CD4-positive, alpha-beta T cell treated with Interleukin-6 for 4 hours (primary cell): Measurements from ENCODE around the gene MGLL.

ENCODE experiments used
- DNase-seq: peaks from one replicate; pipeline ENCODE4 v3.0.0-alpha.2; 2020; ENCODE audit warnings: mixed read lengths

The MGLL gene

GRCh38 chr3:127736801-127737539 is 85.3 kb downstream of the MGLL start:
- DNase-seq, result no peak

GRCh38 chr3:127735767-127736693 is 86.3 kb downstream of the MGLL start:
- DNase-seq, result no peak

GRCh38 chr3:127734754-127735473 is 87.4 kb downstream of the MGLL start:
- DNase-seq, result no peak

GRCh38 chr3:127734181-127734720 is 88.1 kb downstream of the MGLL start:
- no peak for DNase-seq

GRCh38 chr3:127733781-127734180 is 88.5 kb downstream of the MGLL start:
- no peak for DNase-seq

- DNase-seq, result no peak
Measured at GRCh38 chr3:127732879-127733350, 89.4 kb downstream of the MGLL start.

GRCh38 chr3:127732303-127732702 is 90.0 kb downstream of the MGLL start:
- no peak for DNase-seq

GRCh38 chr3:127731546-127732289 is 90.6 kb downstream of the MGLL start:
- no peak for DNase-seq

- DNase-seq, result no peak
Measured at GRCh38 chr3:127730666-127731295, 91.5 kb downstream of the MGLL start.

GRCh38 chr3:127730171-127730570 is 92.1 kb downstream of the MGLL start:
- DNase-seq, result no peak

GRCh38 chr3:127729556-127730056 is 92.7 kb downstream of the MGLL start:
- DNase-seq, result no peak

GRCh38 chr3:127728417-127729015 is 93.8 kb downstream of the MGLL start:
- no peak for DNase-seq

- no peak for DNase-seq
Measured at GRCh38 chr3:127726894-127727293, 95.4 kb downstream of the MGLL start.

GRCh38 chr3:127723011-127723567 is 99.2 kb downstream of the MGLL start:
- DNase-seq, result no peak

- no peak for DNase-seq
Measured at GRCh38 chr3:127722091-127722784, 100.1 kb downstream of the MGLL start.

GRCh38 chr3:127720985-127721935 is 101.1 kb downstream of the MGLL start:
- DNase-seq, result no peak

GRCh38 chr3:127720161-127720823 is 102.0 kb downstream of the MGLL start:
- no peak for DNase-seq

GRCh38 chr3:127719369-127719768 is 102.9 kb downstream of the MGLL start:
- DNase-seq, result no peak
